Chondrocyte (in vitro differentiated cells): ENCODE data around the gene HDDC3. TPM values are rescaled to one million over a fixed set of nuclear protein-coding genes. Genes with fewer than 3 reads are reported as not detected.
A peak's percentile ranks its signal among the peaks of the same experiment; 100 is the strongest.

Source experiments
- DNase-seq: peaks from one replicate; pipeline ENCODE4 v3.0.0; 2021; ENCODE audit warnings: mixed read lengths, low spot score
- H3K27ac Mint-ChIP-seq: one replicate; pipeline ENCODE4 v1.8.0; 2021; ENCODE audit warnings: mild to moderate bottlenecking, moderate library complexity, mixed read lengths; ENCODE audit not compliant: unreplicated experiment
- H3K27me3 Mint-ChIP-seq: 2 replicates; pipeline ENCODE4 v1.8.0; 2021; ENCODE audit warnings: low read depth, mixed read lengths
- H3K36me3 Mint-ChIP-seq: 2 replicates; pipeline ENCODE4 v1.8.0; 2021; ENCODE audit warnings: low read depth, mixed read lengths
- H3K4me1 Mint-ChIP-seq: 2 replicates; pipeline ENCODE4 v1.8.0; 2021; ENCODE audit warnings: low read depth, mild to moderate bottlenecking, mixed read lengths
- H3K4me3 Mint-ChIP-seq: one replicate; pipeline ENCODE4 v1.8.0; 2021; ENCODE audit warnings: mild to moderate bottlenecking, moderate library complexity, mixed read lengths; ENCODE audit not compliant: unreplicated experiment
- H3K9me3 Mint-ChIP-seq: 2 replicates; pipeline ENCODE4 v1.8.0; 2021; ENCODE audit warnings: low read depth, mixed read lengths
- total RNA-seq: library from RNA; stranded (reverse); gene quantifications from 3 replicates; pipeline ENCODE4 v1.2.1, GENCODE V29; 2021
- TF ChIP-seq, protein P1 (sequence below): fragments of 200-600 bp; sonication (generic); IDR thresholded peaks from 2 replicates; pipeline ENCODE4 v1.5.0; 2021; ENCODE audit warnings: antibody characterized with exemption, mild to moderate bottlenecking, moderate library complexity

Gene HDDC3
- total RNA-seq, 1 donor from 2014 or later, result 10.8 TPM

- Mint-ChIP-seq H3K27ac (no peak overlapping the region), H3K36me3 (peaks cover 36% of the 10 kb centered on the region), H3K4me3 (no peak overlapping the region), H3K9me3 (no peaks in the 10 kb centered on the region), H3K4me1 (peaks cover 10% of the 10 kb centered on the region), H3K27me3 (no peaks in the 10 kb centered on the region)
- DNase-seq, result no peak
- TF ChIP-seq, protein P1, sequence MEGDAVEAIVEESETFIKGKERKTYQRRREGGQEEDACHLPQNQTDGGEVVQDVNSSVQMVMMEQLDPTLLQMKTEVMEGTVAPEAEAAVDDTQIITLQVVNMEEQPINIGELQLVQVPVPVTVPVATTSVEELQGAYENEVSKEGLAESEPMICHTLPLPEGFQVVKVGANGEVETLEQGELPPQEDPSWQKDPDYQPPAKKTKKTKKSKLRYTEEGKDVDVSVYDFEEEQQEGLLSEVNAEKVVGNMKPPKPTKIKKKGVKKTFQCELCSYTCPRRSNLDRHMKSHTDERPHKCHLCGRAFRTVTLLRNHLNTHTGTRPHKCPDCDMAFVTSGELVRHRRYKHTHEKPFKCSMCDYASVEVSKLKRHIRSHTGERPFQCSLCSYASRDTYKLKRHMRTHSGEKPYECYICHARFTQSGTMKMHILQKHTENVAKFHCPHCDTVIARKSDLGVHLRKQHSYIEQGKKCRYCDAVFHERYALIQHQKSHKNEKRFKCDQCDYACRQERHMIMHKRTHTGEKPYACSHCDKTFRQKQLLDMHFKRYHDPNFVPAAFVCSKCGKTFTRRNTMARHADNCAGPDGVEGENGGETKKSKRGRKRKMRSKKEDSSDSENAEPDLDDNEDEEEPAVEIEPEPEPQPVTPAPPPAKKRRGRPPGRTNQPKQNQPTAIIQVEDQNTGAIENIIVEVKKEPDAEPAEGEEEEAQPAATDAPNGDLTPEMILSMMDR, result no peak
These were observed 14.1 kb downstream of the HDDC3 start for GRCh38 chr15:90918034-90918788.

GRCh38 chr15:90917569-90917968 lies 14.8 kb downstream of the HDDC3 start:
- DNase-seq, result no peak
- Mint-ChIP-seq H3K9me3 (no peaks in the 10 kb centered on the region), H3K4me1 (peaks cover 10% of the 10 kb centered on the region), H3K4me3 (no peak overlapping the region), H3K36me3 (peaks cover 42% of the 10 kb centered on the region), H3K27ac (no peak overlapping the region), H3K27me3 (no peaks in the 10 kb centered on the region)
- TF ChIP-seq, protein P1, result no peak

GRCh38 chr15:90916461-90916860 lies 15.9 kb downstream of the HDDC3 start:
- Mint-ChIP-seq H3K9me3 (no peaks in the 10 kb centered on the region), H3K27me3 (no peaks in the 10 kb centered on the region), H3K27ac (no peak overlapping the region), H3K4me3 (no peak overlapping the region), H3K36me3 (peaks cover 43% of the 10 kb centered on the region), H3K4me1 (peaks cover 10% of the 10 kb centered on the region)
- TF ChIP-seq, protein P1, result no peak
- no peak for DNase-seq

GRCh38 chr15:90915808-90916440 lies 16.4 kb downstream of the HDDC3 start:
- TF ChIP-seq, protein P1, result no peak
- peaks cover 10% of the 10 kb centered on the region for H3K4me1 Mint-ChIP-seq
- no peak for DNase-seq
- peak overlapping the region; percentile 90 for H3K27ac Mint-ChIP-seq
- H3K36me3 Mint-ChIP-seq, result peaks cover 42% of the 10 kb centered on the region
- no peaks in the 10 kb centered on the region for H3K27me3 Mint-ChIP-seq
- H3K9me3 Mint-ChIP-seq, result no peaks in the 10 kb centered on the region
- no peak overlapping the region for H3K4me3 Mint-ChIP-seq

- Mint-ChIP-seq H3K4me3 (no peak overlapping the region), H3K27me3 (no peaks in the 10 kb centered on the region), H3K9me3 (no peaks in the 10 kb centered on the region), H3K4me1 (peaks cover 10% of the 10 kb centered on the region), H3K36me3 (peaks cover 43% of the 10 kb centered on the region), H3K27ac (peak overlapping the region; percentile 90)
- DNase-seq, result no peak
- TF ChIP-seq, protein P1, result no peak
These were observed 17.0 kb downstream of the HDDC3 start for GRCh38 chr15:90915216-90915807.
